CD4-positive, alpha-beta memory T cell (primary cell): Measurements from ENCODE around the gene GRIP2. TPM values are rescaled to one million over a fixed set of nuclear protein-coding genes. Genes with fewer than 3 reads are reported as not detected.

Experiments
- CTCF ChIA-PET: fragments of 350-600 bp; sonication (Branson Sonifier 250); formaldehyde crosslinking; loops from one replicate; lab custom pipeline; 2021; ENCODE audit warnings: inconsistent platforms; ENCODE audit not compliant: partially characterized antibody; lab: Charles Lee
- POLR2A ChIA-PET: fragments of 350-600 bp; sonication (Branson Sonifier 250); formaldehyde crosslinking; loops from one replicate; lab custom pipeline; 2021; ENCODE audit not compliant: partially characterized antibody; lab: Charles Lee
- DNase-seq, 5 donors: peaks; one replicate each; pipeline versions ENCODE4 v3.0.0 to v3.0.0-alpha.2; 2020 to 2022; ENCODE audit warnings: mixed read lengths in 1 of 5
- H3K27ac ChIP-seq: one replicate; pipeline ENCODE4 v1.7.0; 2013; ENCODE audit warnings: low read depth, low read length
- H3K27me3 ChIP-seq: 2 replicates; pipeline ENCODE4 v1.7.0; 2013; ENCODE audit warnings: mild to moderate bottlenecking, low read length, moderate library complexity; ENCODE audit not compliant: insufficient read depth
- H3K36me3 ChIP-seq: 2 replicates; pipeline ENCODE4 v1.7.0; 2013; ENCODE audit warnings: mild to moderate bottlenecking, low read length, moderate library complexity; ENCODE audit not compliant: insufficient read depth
- H3K4me1 ChIP-seq: 2 replicates; pipeline ENCODE4 v1.7.0; 2013; ENCODE audit warnings: mild to moderate bottlenecking, low read length, moderate library complexity; ENCODE audit not compliant: insufficient read depth
- H3K4me3 ChIP-seq, 2 donors: one replicate each; pipeline ENCODE4 v1.7.0; 2013; ENCODE audit warnings: low read length in 2 of 2, mild to moderate bottlenecking in 1 of 2
- H3K9me3 ChIP-seq, 2 donors: one replicate each; pipeline ENCODE4 v1.7.0; 2013; ENCODE audit warnings: low read length in 2 of 2, control low read depth in 1 of 2; ENCODE audit not compliant: control insufficient read depth in 1 of 2
- H3K27ac Mint-ChIP-seq, 7 donors: one replicate each; pipeline ENCODE4 v1.8.0; 2020 to 2021; ENCODE audit warnings: mixed read lengths in 7 of 7, mild to moderate bottlenecking in 6 of 7, inconsistent platforms in 3 of 7, moderate library complexity in 3 of 7
- H3K27me3 Mint-ChIP-seq, 2 donors: one replicate each; pipeline ENCODE4 v1.8.0; 2020 to 2021; ENCODE audit warnings: mixed read lengths in 2 of 2
- H3K36me3 Mint-ChIP-seq, 2 donors: one replicate each; pipeline ENCODE4 v1.8.0; 2020 to 2021; ENCODE audit warnings: mixed read lengths in 2 of 2, inconsistent platforms in 1 of 2, mild to moderate bottlenecking in 1 of 2
- H3K4me1 Mint-ChIP-seq, 4 donors: one replicate each; pipeline ENCODE4 v1.8.0; 2020 to 2021; ENCODE audit warnings: mixed read lengths in 4 of 4, mild to moderate bottlenecking in 1 of 4
- H3K4me3 Mint-ChIP-seq, 8 donors: one replicate each; pipeline ENCODE4 v1.8.0; 2020 to 2021; ENCODE audit warnings: mixed read lengths in 8 of 8, mild to moderate bottlenecking in 7 of 8, moderate library complexity in 6 of 8, inconsistent platforms in 3 of 8
- H3K9me3 Mint-ChIP-seq, 8 donors: one replicate each; pipeline ENCODE4 v1.8.0; 2020 to 2021; ENCODE audit warnings: mixed read lengths in 8 of 8, mild to moderate bottlenecking in 5 of 8, inconsistent platforms in 3 of 8, moderate library complexity in 1 of 8
- intact Hi-C: fragments of 100-400 bp; cut with micrococcal nuclease; formaldehyde crosslinking; loops from one replicate; pipeline ENCODE4 v1.15.1; 2023
- polyA plus RNA-seq, 2 donors: library from polyadenylated mRNA; unstranded; fragments of 300-500 nt; fragmentation: Illumina TruSeq; gene quantifications; one replicate each; pipeline ENCODE4 v1.2.3, GENCODE V29; 2021
- total RNA-seq, 2 experiments: library from RNA; stranded (reverse); gene quantifications; one replicate each; pipeline ENCODE4 v1.2.3, GENCODE V29; 2021

Gene GRIP2
- total and polyA plus RNA-seq, 4 experiments from 2014 or later: not detected

DNA sequence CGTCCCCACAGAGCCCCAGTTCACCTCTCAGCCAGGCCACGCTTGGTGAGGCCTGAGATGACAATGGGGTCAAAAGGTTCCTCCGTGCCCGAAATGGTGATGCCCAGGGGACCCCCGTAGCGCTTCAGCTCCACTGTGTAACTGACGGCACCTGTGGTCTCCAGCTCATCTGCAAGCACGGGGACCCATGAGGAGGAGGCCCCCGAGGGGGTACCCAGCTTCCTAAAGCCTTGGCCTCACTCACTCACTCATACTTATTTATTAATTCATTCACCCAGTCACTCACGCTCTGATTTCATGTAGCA is 30.4 kb downstream of the GRIP2 start:
- CTCF ChIA-PET: interaction anchor here (0.7 to 3.0 kb wide), 10 partner anchors 9 to 418 kb away, joined by 3 to 18 read pairs (median 4); no protein-coding TSS in a partner anchor
- intact Hi-C loops: loop anchor here (1.0 kb wide), 1 partner anchor 412 kb away; no protein-coding TSS in a partner anchor
- POLR2A ChIA-PET: no interaction called here

DNA sequence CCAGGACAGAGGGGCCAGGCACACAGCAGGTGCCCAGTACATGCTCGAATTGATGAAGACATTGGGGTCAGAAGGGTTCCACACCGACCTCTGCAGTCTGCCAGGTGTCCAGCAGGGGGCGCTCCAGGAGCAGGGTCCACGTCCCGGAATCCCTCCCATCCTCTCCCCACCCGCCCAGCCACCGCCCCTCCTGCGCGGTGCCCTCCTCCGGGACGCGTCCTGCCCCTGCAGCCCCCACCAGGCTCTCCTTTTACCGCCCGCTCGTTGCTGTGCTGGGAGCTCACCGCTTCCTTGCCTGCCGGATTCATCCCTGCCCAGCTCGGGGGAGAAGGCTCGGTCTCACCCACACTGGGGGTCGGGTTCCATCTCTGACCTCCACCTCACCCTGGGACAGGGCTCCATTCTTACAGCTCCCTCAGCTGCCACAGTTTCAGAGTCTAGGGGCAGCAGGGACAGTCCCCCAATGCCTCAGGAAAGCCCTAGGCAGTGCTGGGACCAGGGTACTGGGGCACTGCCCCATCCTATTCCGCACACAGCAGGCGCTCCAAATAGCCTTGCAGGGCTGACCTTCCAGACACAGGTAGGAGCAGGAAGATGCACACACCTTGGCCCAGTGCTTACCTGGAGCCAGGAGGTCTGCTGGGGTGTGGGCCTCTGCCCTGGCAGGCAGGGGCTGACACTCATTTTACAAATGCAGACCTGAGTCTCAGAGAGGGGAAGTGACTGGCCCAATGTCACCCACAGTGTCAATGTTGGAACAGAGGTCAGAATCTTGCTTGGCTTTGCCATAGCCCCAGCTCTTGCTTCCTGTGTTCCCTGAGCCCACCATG is 31.0 kb downstream of the GRIP2 start:
- Mint-ChIP-seq H3K27me3 (peaks cover 1 to 6% of the 10 kb centered on the region in 2 donors), H3K4me1 (peaks cover 0 to 2% (median under 1%) of the 10 kb centered on the region in 4 donors), H3K27ac (peak overlapping the region in 1 of 7 donors; percentile 41)

More for the DNA sequence above, 30.4 kb downstream of the GRIP2 start:
- no peaks in the 10 kb centered on the region for H3K36me3 ChIP-seq
- Mint-ChIP-seq H3K27me3 (peaks cover 1 to 3% of the 10 kb centered on the region in 2 donors), H3K4me1 (peaks cover 0 to 2% (median under 1%) of the 10 kb centered on the region in 4 donors), H3K36me3 (no peaks in the 10 kb centered on the region), H3K4me3 (no peak overlapping the region), H3K9me3 (no peaks in the 10 kb centered on the region), H3K27ac (no peak overlapping the region)
- DNase-seq: no peak
- no peaks in the 10 kb centered on the region for H3K4me1 ChIP-seq
- no peaks in the 10 kb centered on the region for H3K9me3 ChIP-seq
- H3K27ac ChIP-seq: no peak overlapping the region
- no peak overlapping the region for H3K4me3 ChIP-seq
- no peaks in the 10 kb centered on the region for H3K27me3 ChIP-seq

GRCh38 chr3:14508505-14508819 is 31.7 kb downstream of the GRIP2 start:
- Mint-ChIP-seq H3K4me3 (no peak overlapping the region), H3K27ac (no peak overlapping the region)
- intact Hi-C loops: no loop called here

More for the DNA sequence above, 31.0 kb downstream of the GRIP2 start:
- POLR2A ChIA-PET: no interaction called here
- Histone ChIP-seq H3K27me3 (no peaks in the 10 kb centered on the region), H3K4me1 (no peaks in the 10 kb centered on the region), H3K4me3 (no peak overlapping the region), H3K27ac (no peak overlapping the region), H3K9me3 (no peaks in the 10 kb centered on the region), H3K36me3 (no peaks in the 10 kb centered on the region)
- Mint-ChIP-seq H3K4me3 (no peak overlapping the region), H3K9me3 (peaks cover 0 to 3% (median 0%) of the 10 kb centered on the region in 8 donors), H3K36me3 (no peaks in the 10 kb centered on the region)
- CTCF ChIA-PET: interaction anchor here (0.7 to 3.0 kb wide), 17 partner anchors 10 to 608 kb away, joined by 3 to 18 read pairs (median 4); no protein-coding TSS in a partner anchor
- peak; percentile 35 to 51 (median 43) for DNase-seq
- intact Hi-C loops: loop anchor here (1.0 kb wide), 1 partner anchor 412 kb away; no protein-coding TSS in a partner anchor

DNA sequence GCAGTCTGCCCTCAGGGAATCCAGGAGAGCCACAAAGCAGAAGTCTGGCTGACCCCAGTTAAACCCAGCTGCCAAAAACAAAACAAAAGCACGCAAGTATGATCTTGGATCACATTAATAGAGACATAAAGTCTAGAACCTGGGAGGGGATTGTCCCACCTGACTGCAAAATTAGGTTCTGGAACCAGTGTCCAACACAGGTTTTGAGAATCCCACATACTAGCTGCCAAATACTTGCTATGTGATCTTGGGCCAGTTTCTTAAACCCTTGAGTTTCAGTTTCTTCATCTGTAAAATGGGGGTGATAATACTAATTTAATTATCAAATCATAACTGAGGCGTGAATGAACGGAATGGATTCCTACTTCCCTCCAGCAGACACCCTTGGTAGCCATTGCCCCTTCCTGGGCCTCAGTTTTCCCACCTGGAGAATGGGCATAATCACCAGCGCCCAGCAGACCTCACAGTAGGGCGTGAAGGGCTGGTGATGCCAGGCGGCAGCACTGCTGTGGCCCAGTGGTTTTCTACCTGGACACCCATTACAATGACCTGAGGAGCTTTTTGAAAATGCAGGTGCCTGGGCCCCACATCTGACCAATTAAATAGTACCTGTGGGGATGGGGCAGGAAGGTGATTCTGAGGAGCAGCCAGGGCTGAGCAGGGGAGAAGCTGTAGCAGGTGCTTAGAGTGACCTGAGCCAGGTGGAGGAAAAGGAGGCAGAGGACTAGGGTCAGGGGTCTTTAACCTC is 32.2 kb downstream of the GRIP2 start:
- peaks cover 0 to 4% of the 10 kb centered on the region in 2 donors for H3K36me3 Mint-ChIP-seq
- peaks cover 1 to 6% of the 10 kb centered on the region in 2 donors for H3K27me3 Mint-ChIP-seq
- POLR2A ChIA-PET: no interaction called here
- peaks cover 0 to 11% (median 4%) of the 10 kb centered on the region in 8 donors for H3K9me3 Mint-ChIP-seq
- Histone ChIP-seq H3K27ac (no peak overlapping the region), H3K27me3 (no peaks in the 10 kb centered on the region), H3K36me3 (no peaks in the 10 kb centered on the region), H3K9me3 (no peaks in the 10 kb centered on the region), H3K4me3 (no peak overlapping the region), H3K4me1 (no peaks in the 10 kb centered on the region)
- H3K4me3 Mint-ChIP-seq: no peak overlapping the region
- no peak overlapping the region for H3K27ac Mint-ChIP-seq
- DNase-seq: no peak
- intact Hi-C loops: no loop called here
- CTCF ChIA-PET: interaction anchor here (0.9 to 3.0 kb wide), 11 partner anchors 8 to 408 kb away, joined by 3 to 18 read pairs (median 4); no protein-coding TSS in a partner anchor
- H3K4me1 Mint-ChIP-seq: peaks cover 0 to 2% (median under 1%) of the 10 kb centered on the region in 4 donors

More at GRCh38 chr3:14508505-14508819, 31.7 kb downstream of the GRIP2 start:
- no peaks in the 10 kb centered on the region for H3K9me3 ChIP-seq
- H3K4me1 ChIP-seq: no peaks in the 10 kb centered on the region
- no peak overlapping the region for H3K27ac ChIP-seq
- H3K27me3 ChIP-seq: no peaks in the 10 kb centered on the region
- ChIA-PET CTCF (interaction anchor here (0.9 to 3.0 kb wide), 14 partner anchors 9 to 608 kb away, joined by 3 to 18 read pairs (median 4); no protein-coding TSS in a partner anchor), POLR2A (no interaction called here)
- no peaks in the 10 kb centered on the region for H3K36me3 Mint-ChIP-seq
- no peaks in the 10 kb centered on the region for H3K36me3 ChIP-seq
- no peak overlapping the region for H3K4me3 ChIP-seq
- H3K27me3 Mint-ChIP-seq: peaks cover 1 to 6% of the 10 kb centered on the region in 2 donors
- no peak for DNase-seq
- peaks cover 0 to 2% (median under 1%) of the 10 kb centered on the region in 4 donors for H3K4me1 Mint-ChIP-seq
- peaks cover 0 to 6% (median 0%) of the 10 kb centered on the region in 8 donors for H3K9me3 Mint-ChIP-seq

- Mint-ChIP-seq H3K9me3 (peaks cover 0 to 15% (median 8%) of the 10 kb centered on the region in 8 donors), H3K4me1 (peaks cover 0 to 2% (median under 1%) of the 10 kb centered on the region in 4 donors), H3K36me3 (peaks cover 0 to 5% of the 10 kb centered on the region in 2 donors), H3K27ac (no peak overlapping the region), H3K27me3 (peaks cover 1 to 6% of the 10 kb centered on the region in 2 donors), H3K4me3 (no peak overlapping the region)
- DNase-seq: no peak
- Histone ChIP-seq H3K4me1 (no peaks in the 10 kb centered on the region), H3K27ac (no peak overlapping the region), H3K4me3 (no peak overlapping the region), H3K9me3 (no peaks in the 10 kb centered on the region), H3K27me3 (no peaks in the 10 kb centered on the region), H3K36me3 (no peaks in the 10 kb centered on the region)
- ChIA-PET POLR2A (no interaction called here), CTCF (interaction anchor here (0.7 kb wide), 1 partner anchor 414 kb away, joined by 4 read pairs; no protein-coding TSS in a partner anchor)
- intact Hi-C loops: no loop called here
These were observed 32.8 kb downstream of the GRIP2 start for GRCh38 chr3:14507305-14507741.

DNA sequence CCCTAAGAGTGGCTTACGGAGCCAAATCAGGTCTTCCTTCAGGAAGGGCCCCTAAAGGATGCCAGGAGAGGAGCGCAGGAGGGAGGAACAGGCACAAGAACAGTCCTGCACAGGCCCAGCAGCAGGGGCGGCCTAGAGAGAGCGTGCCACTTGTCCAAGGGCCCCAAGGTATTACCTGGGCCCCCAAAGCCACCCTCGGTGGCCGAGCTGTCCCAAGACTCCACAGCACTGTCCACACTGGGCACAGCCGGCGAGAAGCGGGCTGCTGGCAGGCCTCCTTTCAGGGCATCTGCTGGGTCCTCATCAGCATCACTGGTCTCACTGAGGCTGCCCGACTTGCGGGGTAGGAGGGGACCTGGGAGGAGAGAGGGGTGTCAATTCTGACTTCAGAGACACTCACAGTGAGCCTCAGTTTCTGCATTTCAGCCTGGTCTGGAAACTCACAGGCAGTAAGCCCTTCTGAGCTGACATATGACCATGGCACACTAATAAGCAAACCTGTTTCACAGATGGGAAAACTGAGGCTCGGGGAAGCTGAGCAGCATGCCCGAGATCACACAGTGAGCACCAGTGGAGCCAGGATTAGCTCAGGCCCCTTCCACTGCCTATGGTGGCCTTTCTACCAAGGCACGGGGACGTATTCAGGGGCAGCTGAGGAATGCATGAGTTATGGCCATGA is 33.4 kb downstream of the GRIP2 start:
- Mint-ChIP-seq H3K27me3 (peaks cover 1 to 6% of the 10 kb centered on the region in 2 donors), H3K4me3 (no peak overlapping the region), H3K4me1 (peaks cover 0 to 2% (median under 1%) of the 10 kb centered on the region in 4 donors), H3K27ac (no peak overlapping the region), H3K9me3 (peaks cover 0 to 19% (median 10%) of the 10 kb centered on the region in 8 donors), H3K36me3 (peaks cover 0 to 5% of the 10 kb centered on the region in 2 donors)
- intact Hi-C loops: no loop called here
- H3K4me3 ChIP-seq: no peak overlapping the region
- DNase-seq: no peak
- CTCF ChIA-PET: interaction anchor here (0.7 kb wide), 1 partner anchor 414 kb away, joined by 4 read pairs; no protein-coding TSS in a partner anchor
- POLR2A ChIA-PET: no interaction called here
- H3K9me3 ChIP-seq: no peaks in the 10 kb centered on the region
- no peaks in the 10 kb centered on the region for H3K4me1 ChIP-seq
- no peaks in the 10 kb centered on the region for H3K36me3 ChIP-seq
- no peak overlapping the region for H3K27ac ChIP-seq
- no peaks in the 10 kb centered on the region for H3K27me3 ChIP-seq
